HUES64 (cell line): ENCODE results near the gene UBE2J1.

Experiments
- H3K27ac ChIP-seq: 2 replicates; pipeline ENCODE4 v1.7.0; 2013; ENCODE audit warnings: low read depth, low read length, inconsistent platforms
- H3K27me3 ChIP-seq: 2 replicates; pipeline ENCODE4 v1.6.1; 2013; ENCODE audit warnings: mild to moderate bottlenecking, low read length; ENCODE audit not compliant: insufficient read depth
- H3K36me3 ChIP-seq: 2 replicates; pipeline ENCODE4 v1.6.1; 2013; ENCODE audit warnings: mild to moderate bottlenecking, low read length; ENCODE audit not compliant: insufficient read depth
- H3K4me1 ChIP-seq: 2 replicates; pipeline ENCODE4 v1.6.1; 2013; ENCODE audit warnings: mild to moderate bottlenecking, low read length, moderate library complexity; ENCODE audit not compliant: insufficient read depth
- H3K4me3 ChIP-seq: 2 replicates; pipeline ENCODE4 v1.5.1; 2013; ENCODE audit warnings: mild to moderate bottlenecking, low read length, moderate library complexity
- H3K9ac ChIP-seq: 2 replicates; pipeline ENCODE4 v1.6.1; 2013; ENCODE audit warnings: mild to moderate bottlenecking, low read depth, low read length
- H3K9me3 ChIP-seq: 2 replicates; pipeline ENCODE4 v1.6.1; 2013; ENCODE audit warnings: low read depth, low read length; ENCODE audit not compliant: insufficient read depth
- WGBS: fragments of 150-250, 120-280 bp; methylation state at CpG from one replicate; pipeline ENCODE4 v1.1.7; 2013; ENCODE audit warnings: missing lambda C conversion rate; 5-methylcytosine and 5-hydroxymethylcytosine counted together

Gene UBE2J1

DNA sequence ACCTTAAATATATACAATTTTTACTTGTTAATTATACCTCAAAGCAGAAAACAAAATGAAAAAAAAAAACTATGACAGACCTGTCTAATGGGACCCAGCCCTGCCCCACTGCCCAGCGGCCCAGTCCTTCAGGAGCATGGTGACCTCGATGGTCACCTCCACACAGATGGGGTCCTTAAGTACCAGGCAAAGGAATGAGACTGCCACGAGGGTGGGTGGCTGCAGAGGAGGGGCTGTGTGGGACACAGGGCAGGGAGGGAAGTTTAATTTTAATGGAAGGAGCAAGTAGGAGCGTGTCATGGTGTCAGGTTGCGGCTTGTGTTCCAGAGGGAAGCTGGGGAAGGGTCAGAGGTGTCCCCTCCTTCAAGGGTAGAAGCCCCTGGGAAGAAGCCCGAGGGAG lies 66.0 kb downstream of the UBE2J1 start:
- WGBS = 72% methylated on average over 6 of the region's 6 CpGs
- 0 out of 2 replicates have a peak, but pooled peaks cover 7% of the 10 kb centered on the region for H3K4me1 ChIP-seq
- H3K4me3 ChIP-seq = no peak overlapping the region

DNA sequence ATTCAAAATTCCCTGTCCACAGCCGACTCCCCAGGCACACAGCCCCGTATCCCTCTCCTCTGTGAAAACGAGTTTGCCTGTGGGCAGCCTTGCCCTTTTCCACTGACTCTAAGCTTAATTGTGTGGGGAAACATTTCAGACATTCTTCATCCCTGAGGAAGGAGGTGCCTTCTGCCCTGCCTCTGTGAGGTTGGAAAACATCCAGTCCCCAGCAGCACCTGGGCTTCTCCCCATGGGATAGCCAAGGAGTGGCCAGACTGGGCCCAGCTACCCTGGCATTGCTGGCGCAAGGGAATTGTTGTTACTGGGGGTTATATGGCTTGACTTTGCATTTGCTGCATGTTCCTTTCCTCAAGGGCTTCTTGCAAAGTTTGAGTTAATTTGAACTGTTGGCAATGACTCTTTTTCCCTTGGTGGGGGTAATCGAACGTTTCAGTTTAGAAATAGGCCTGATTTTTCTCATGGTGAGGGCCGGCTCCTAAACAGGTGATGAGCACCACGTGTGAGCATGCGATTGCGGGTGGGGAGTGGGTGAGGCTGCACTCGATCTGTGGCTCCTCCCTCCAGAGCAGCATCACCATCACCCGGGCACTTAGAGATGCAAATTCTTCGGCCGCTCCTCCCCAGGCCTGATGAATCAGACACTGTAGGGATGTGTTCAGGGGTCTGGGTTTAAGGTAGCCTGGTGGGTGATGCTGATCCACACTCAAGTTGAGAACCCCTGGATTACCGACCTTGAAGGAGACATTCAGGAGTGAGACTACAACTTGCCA lies 67.4 kb downstream of the UBE2J1 start:
- H3K27me3 ChIP-seq = no peaks in the 10 kb centered on the region
- 0 out of 2 replicates have a peak, but pooled peaks cover 7% of the 10 kb centered on the region for H3K4me1 ChIP-seq
- H3K4me3 ChIP-seq = no peak overlapping the region
- H3K9ac ChIP-seq = no peak overlapping the region
- no peaks in the 10 kb centered on the region for H3K9me3 ChIP-seq
- WGBS = 65% methylated on average over 14 of the region's 15 CpGs
- H3K27ac ChIP-seq = no peak overlapping the region
- no peaks in the 10 kb centered on the region for H3K36me3 ChIP-seq

More for the DNA sequence above, 66.0 kb downstream of the UBE2J1 start:
- Histone ChIP-seq H3K36me3 (no peaks in the 10 kb centered on the region), H3K27me3 (no peaks in the 10 kb centered on the region), H3K9me3 (no peaks in the 10 kb centered on the region), H3K27ac (no peak overlapping the region), H3K9ac (no peak overlapping the region)

DNA sequence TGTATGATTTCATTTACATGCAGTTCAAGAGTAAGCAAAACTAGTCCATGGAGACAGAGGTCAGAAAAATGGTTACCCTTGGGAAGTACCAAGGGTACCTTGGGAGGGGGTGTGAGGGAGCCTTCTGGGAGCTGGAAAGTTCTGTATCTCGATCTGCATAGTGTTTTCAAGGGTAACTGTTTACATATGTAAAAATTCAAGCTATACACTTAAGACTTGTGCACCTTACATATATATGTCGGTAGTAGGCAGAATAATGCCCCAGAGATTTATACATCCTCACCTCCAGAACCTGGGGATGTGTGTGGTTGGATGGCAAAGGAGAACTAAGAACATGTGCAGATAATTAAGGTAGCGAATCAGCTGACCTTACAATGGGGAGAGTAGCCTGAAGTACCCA lies 68.4 kb downstream of the UBE2J1 start:
- Histone ChIP-seq H3K4me3 (no peak overlapping the region), H3K36me3 (no peaks in the 10 kb centered on the region), H3K27me3 (no peaks in the 10 kb centered on the region), H3K9me3 (no peaks in the 10 kb centered on the region), H3K9ac (no peak overlapping the region), H3K4me1 (0 out of 2 replicates have a peak, but pooled peaks cover 7% of the 10 kb centered on the region), H3K27ac (no peak overlapping the region)
- 90% methylated on average over 1 of the region's 3 CpGs for WGBS

DNA sequence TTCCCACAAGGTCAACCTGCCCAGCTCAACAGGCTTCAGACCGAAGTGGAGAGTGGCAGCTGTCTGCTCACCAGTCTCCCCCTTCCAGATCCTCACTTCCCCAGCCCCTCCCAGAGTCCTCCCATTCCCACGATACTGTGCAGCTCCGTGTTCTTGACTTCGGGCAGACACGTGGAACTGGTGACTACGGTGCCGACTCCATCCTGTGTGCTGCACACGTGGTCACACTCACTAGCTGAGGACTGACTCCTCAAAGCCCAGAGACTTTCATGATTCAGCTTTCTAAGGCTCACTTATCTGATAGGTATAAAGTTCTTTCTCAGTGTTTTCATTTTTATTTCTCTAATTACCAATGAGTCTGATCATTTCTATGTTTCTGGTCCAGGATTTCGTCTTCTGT lies 69.8 kb downstream of the UBE2J1 start:
- Histone ChIP-seq H3K27ac (no peak overlapping the region), H3K27me3 (no peaks in the 10 kb centered on the region), H3K4me3 (no peak overlapping the region), H3K36me3 (no peaks in the 10 kb centered on the region), H3K9ac (no peak overlapping the region), H3K9me3 (no peaks in the 10 kb centered on the region), H3K4me1 (0 out of 2 replicates have a peak, but pooled peaks cover 7% of the 10 kb centered on the region)
- WGBS = 93% methylated on average over 9 of the region's 9 CpGs

DNA sequence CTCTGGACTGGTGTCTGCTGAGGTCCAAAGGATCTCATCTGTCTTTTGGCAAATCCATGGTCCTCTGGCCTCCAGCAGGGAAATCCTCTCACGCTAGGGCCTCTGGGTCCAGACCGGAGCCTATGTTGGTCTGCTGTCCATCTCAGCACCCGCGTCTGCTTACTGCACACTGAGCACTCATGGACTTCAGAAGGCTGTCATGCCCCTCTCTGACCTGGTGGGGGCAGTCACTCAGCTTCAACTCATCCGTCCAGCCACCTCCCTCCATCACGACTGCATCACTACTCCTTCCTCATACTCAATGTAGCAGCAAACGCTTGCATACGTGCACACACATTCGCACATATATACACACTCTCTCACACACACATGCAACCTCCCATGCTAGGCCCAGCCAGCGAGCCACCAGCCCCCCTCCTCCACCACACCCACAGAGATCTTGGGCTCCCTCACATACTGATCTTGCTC lies 70.7 kb downstream of the UBE2J1 start:
- 62% methylated on average over 10 of the region's 10 CpGs for WGBS
- Histone ChIP-seq H3K27me3 (no peaks in the 10 kb centered on the region), H3K27ac (no peak overlapping the region), H3K4me1 (0 out of 2 replicates have a peak, but pooled peaks cover 7% of the 10 kb centered on the region), H3K36me3 (no peaks in the 10 kb centered on the region), H3K4me3 (no peak overlapping the region), H3K9me3 (no peaks in the 10 kb centered on the region), H3K9ac (no peak overlapping the region)

DNA sequence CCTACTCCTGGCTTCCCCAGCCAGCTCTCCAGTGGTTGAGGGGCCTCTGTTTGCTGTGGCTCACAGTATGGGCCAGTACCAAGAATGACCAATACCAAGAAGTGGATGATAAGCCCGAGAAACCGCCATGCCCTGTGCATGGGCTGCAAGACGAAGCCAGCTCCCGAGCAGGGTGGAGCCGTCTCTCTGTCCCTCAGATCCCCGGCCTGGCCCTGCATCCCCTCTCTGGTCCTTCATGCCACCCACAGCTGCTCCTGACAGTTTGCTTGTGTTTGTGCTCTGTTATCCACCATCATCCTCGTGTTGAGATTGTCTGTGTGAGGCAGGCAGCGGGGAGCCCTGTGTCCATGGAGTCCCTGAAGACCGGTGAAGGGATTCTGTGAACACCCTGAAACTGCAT lies 73.6 kb downstream of the UBE2J1 start:
- H3K36me3 ChIP-seq = no peaks in the 10 kb centered on the region
- H3K4me1 ChIP-seq = no peaks in the 10 kb centered on the region
- WGBS = 96% methylated on average over 9 of the region's 9 CpGs
- H3K9me3 ChIP-seq = no peaks in the 10 kb centered on the region
- no peaks in the 10 kb centered on the region for H3K27me3 ChIP-seq
- no peak overlapping the region for H3K9ac ChIP-seq
- no peak overlapping the region for H3K4me3 ChIP-seq
- no peak overlapping the region for H3K27ac ChIP-seq
